Heart left ventricle (tissue), 13 donors: ENCODE results near the gene SERINC4.

Experiments
- POLR2A ChIP-seq, 2 donors: fragments of 450-650 bp; IDR thresholded peaks; one replicate each; pipeline ENCODE4 v1.6.1; 2017; ENCODE audit warnings: antibody characterized with exemption in 2 of 2, mild to moderate bottlenecking in 2 of 2, moderate library complexity in 2 of 2
- TF ChIP-seq, protein P1 (sequence below), 12 donors: fragments of 200-600 bp; sonication (generic) in 4 of 12; IDR thresholded peaks; one replicate each; pipeline versions ENCODE4 v1.5.0 to v1.8.0; 2018 to 2022; ENCODE audit warnings: antibody characterized with exemption in 12 of 12, mild to moderate bottlenecking in 5 of 12
- donor health status: ischemic (EF 13 %, LVEDD 7.1; RV severe dilation, severe dysfunction).
- donor health status: DM: no; HTN: yes; CAD: no.
- donor health status: DM: no; HTN: no; CAD: no.
- donor health status: ischemic (EF 25% LVEDD 6.9; RV normal size, moderate dysfunction).
- donor health status: ischemic (EF 25% LVEDD 5.7; RV mildly dilated, moderate dysfunction).
- donor health status: ischemic (EF 35%, LVEDD 5.7; RV mildly dilated, moderate dysfunction).
- donor health status: nonischemic (EF 11% LVEDD 7.7; RV severe dilation, severe dysfunction).
- donor health status: DM: yes; HTN: yes; CAD: no.
- donor health status: PGD.
- donor health status: ischemic (EF 29% LVEDD 5.4; RV normal size, mild dysfunction).
- donor health status: nonischemic (EF 23%, LVEDD 6.1; RV moderate dilation, normal function).

DNA sequence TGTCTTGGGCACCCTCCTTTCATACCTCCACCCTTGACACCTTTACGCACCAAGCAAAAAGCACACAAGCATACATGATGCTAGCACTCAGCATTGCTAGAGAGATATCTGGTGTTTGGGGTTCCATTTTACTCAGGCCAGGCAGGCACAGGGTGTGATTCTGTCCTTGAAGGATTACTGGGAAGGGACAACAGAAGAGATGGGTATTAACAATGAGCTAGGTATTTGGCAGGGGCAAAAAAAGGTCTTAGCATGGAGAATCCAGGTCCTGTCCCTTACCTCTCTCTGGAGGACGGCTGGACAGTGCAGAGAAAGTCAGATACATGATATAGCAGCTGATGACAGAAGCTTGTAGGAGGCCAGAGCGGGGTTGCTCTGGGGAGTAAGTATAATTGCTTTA is 3.5 kb downstream of the SERINC4 start:
- TF ChIP-seq, protein P1, sequence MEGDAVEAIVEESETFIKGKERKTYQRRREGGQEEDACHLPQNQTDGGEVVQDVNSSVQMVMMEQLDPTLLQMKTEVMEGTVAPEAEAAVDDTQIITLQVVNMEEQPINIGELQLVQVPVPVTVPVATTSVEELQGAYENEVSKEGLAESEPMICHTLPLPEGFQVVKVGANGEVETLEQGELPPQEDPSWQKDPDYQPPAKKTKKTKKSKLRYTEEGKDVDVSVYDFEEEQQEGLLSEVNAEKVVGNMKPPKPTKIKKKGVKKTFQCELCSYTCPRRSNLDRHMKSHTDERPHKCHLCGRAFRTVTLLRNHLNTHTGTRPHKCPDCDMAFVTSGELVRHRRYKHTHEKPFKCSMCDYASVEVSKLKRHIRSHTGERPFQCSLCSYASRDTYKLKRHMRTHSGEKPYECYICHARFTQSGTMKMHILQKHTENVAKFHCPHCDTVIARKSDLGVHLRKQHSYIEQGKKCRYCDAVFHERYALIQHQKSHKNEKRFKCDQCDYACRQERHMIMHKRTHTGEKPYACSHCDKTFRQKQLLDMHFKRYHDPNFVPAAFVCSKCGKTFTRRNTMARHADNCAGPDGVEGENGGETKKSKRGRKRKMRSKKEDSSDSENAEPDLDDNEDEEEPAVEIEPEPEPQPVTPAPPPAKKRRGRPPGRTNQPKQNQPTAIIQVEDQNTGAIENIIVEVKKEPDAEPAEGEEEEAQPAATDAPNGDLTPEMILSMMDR (IDR thresholded peaks at IDR 0.05), result no peak
- TF ChIP-seq POLR2A (IDR thresholded peaks at IDR 0.05), result no peak
